Measurements from ENCODE around the gene WASF2. TPM values are rescaled to one million over a fixed set of nuclear protein-coding genes. Genes with fewer than 3 reads are reported as not detected.

WASF2 gene
- total RNA-seq, 2 experiments from 2014 or later: 109 to 110 TPM

DNA sequence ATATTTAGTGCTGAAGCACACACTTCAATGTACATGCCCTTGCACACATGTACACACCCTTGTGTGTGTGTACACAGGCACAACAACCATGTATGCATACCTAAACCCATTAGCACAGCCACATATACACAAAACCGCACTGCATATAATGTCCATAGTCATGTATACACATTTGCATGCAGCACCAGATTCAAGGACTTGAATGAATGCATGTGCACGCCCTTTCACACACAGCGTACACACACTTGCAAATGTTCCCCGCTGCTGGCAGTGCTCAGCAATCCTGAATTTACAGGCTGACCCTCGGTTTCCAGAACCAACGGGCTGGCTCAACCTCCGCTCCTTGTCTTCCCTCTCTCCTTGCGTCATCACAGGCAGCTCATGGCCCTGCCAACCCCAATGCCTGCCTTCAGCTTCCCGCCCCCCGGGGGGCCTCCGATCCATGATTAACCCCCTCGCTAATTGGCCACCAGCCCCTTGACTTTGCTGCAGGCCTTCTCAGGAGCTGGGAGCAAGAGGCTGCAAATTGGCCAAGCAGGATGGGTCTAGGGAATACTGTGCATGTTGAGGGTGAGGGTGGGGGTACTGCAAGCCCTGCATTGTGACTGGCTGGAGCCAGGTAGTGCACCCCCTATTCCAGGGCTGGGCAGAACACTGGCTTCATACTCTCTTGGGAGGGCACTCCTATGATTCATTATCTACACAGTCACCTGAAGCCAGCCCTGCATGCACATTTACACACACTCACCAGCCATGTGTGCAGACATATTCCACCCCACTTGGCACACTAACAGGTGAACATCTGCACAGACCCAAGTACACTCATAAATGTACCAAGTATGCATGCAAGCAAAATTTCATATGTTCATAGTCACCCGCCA lies 89.6 kb downstream of the WASF2 start:
- Mint-ChIP-seq H3K9me3 (no peaks in the 10 kb centered on the region), H3K4me1 (ENCODE audit: low read depth) (peaks cover 7% of the 10 kb centered on the region)
- POLR2A ChIA-PET: no interaction called here

DNA sequence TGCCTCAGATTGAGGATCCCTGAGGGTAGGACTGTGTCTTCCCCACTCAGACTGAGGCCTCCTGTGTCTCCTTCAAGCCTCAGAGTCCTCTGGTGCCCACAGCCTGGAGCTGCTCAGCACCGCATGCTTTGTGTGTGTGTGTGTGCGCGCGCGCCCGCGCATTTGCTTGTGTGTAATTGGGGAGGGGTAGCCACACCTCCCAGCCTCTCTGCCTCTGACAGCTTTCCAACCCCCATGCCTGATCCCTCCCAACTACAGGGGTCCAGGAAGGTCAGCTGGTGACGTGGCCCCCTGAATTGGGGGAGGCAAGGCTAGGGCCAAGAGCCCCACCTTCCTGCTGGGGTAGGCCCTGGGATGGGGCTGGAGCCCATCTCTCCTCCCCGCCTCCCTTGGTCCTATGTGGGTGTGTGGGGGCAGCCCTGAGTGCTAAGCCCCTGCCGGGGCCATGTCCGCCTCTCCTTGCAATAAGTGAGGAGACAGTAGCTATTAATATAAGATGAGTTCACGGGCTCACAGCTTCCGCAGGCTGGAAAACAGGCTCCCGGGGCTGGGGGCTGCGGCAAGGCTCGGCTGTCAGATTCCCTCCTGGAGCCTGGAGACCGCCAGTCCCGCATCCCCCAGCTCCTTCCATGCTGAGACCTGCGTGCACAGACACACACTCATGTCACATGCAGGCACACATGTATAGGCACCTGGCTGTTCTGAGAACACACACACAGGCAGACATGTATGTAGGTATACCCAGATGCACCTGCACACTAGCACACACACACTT lies 90.5 kb downstream of the WASF2 start:
- CTCF ChIA-PET: interaction anchor here (1.5 to 7.7 kb wide), 2 partner anchors 11 to 100 kb away, joined by 4 to 257 read pairs; no protein-coding TSS in a partner anchor
- intact Hi-C loops (cut with micrococcal nuclease): loop anchor here (5.0 to 10.0 kb wide), 2 partner anchors 123 to 305 kb away; no protein-coding TSS in a partner anchor
- H3K27me3 Mint-ChIP-seq: no peaks in the 10 kb centered on the region
- no peaks in the 10 kb centered on the region for H3K9me3 Mint-ChIP-seq
- DNase-seq: no peak
- no peak overlapping the region for H3K27ac Mint-ChIP-seq
- H3K4me3 Mint-ChIP-seq: no peak overlapping the region
- peaks cover 9% of the 10 kb centered on the region for H3K4me1 Mint-ChIP-seq (ENCODE audit: low read depth)
- no peaks in the 10 kb centered on the region for H3K36me3 Mint-ChIP-seq
- POLR2A ChIA-PET: no interaction called here

More for the DNA sequence above, 89.6 kb downstream of the WASF2 start:
- no peak for DNase-seq
- Mint-ChIP-seq H3K27me3 (no peaks in the 10 kb centered on the region), H3K27ac (no peak overlapping the region), H3K36me3 (no peaks in the 10 kb centered on the region), H3K4me3 (no peak overlapping the region)
- intact Hi-C loops (cut with micrococcal nuclease): loop anchor here (5.0 kb wide), 1 partner anchor 122 kb away; no protein-coding TSS in a partner anchor
- CTCF ChIA-PET: interaction anchor here (1.3 to 7.7 kb wide), 6 partner anchors 12 to 205 kb away, joined by 3 to 257 read pairs (median 5); no protein-coding TSS in a partner anchor

DNA sequence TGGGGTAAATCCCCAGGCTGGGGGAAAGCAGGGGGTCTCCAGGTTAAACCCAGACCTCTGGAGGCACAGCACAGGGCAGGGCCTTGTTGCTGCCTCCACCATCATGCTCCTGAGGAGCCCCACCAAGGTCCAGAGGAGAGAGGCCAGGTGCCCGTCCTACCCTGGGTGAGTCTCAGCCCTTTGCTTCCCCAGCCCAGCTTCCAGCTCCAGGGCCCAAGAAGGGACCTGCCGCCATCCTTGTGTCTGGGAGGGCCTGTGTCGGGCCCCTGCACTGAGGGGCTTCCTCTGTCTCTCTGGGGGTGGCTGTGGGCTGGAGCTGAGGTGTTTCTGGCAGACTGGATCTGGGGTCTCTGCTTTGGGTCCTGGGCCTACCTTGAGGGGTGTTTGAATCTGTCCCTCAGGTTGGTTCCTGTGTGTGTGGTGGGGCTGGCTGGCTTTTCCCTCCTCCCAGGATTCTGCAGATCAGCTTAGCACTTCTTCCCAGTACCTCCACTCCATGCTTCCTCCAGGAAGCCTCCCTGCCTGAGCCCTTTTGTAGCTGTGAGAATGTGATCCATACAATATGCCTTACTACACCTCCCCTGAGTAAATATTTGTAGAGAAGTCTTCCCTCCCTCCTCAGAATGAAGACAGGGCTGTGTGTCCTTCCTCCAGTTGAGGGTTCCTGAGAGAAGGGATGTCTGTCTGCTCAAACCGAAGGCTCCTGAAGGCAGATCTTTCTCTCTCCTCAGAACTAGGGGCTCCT lies 91.4 kb downstream of the WASF2 start:
- Mint-ChIP-seq H3K4me1 (ENCODE audit: low read depth) (peaks cover 6% of the 10 kb centered on the region), H3K27me3 (no peaks in the 10 kb centered on the region), H3K27ac (no peak overlapping the region), H3K36me3 (no peaks in the 10 kb centered on the region), H3K4me3 (no peak overlapping the region), H3K9me3 (no peaks in the 10 kb centered on the region)
- POLR2A ChIA-PET: interaction anchor here (1.6 kb wide), 1 partner anchor 125 kb away, joined by 5 read pairs; no protein-coding TSS in a partner anchor
- intact Hi-C loops (cut with micrococcal nuclease): loop anchor here (10.0 kb wide), 1 partner anchor 304 kb away; no protein-coding TSS in a partner anchor
- DNase-seq: no peak
- CTCF ChIA-PET: interaction anchor here (1.0 to 7.7 kb wide), 7 partner anchors 11 to 354 kb away, joined by 3 to 257 read pairs (median 4); partner anchors contain the start of gene AHDC1

DNA sequence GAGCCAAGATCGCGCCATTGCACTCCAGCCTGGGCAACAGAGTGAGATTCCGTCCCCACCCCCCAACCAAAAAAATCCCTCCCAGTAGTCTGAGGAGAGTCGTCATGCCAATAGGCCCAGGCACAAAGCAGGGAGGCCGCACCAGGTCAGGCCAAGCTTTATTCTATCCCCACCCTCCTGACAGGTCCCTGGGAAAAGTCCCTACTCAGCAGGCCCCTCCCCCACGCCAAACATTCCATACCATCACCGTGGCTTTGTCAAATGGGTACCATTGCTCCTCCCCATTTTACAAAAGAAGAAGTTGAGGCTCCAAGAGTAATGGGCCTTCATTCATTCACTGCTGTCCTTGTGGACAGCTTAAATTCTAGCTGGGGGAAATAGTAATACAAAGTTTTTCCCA lies 92.2 kb downstream of the WASF2 start:
- Mint-ChIP-seq H3K27me3 (no peaks in the 10 kb centered on the region), H3K27ac (no peak overlapping the region), H3K9me3 (no peaks in the 10 kb centered on the region), H3K36me3 (no peaks in the 10 kb centered on the region), H3K4me3 (no peak overlapping the region), H3K4me1 (ENCODE audit: low read depth) (peaks cover 4% of the 10 kb centered on the region)
- ChIA-PET POLR2A (interaction anchor here (1.6 kb wide), 1 partner anchor 126 kb away, joined by 5 read pairs; no protein-coding TSS in a partner anchor), CTCF (interaction anchor here (1.0 to 7.7 kb wide), 9 partner anchors 10 to 353 kb away, joined by 3 to 257 read pairs (median 5); partner anchors contain the start of gene AHDC1)
- intact Hi-C loops (cut with micrococcal nuclease): loop anchor here (10.0 kb wide), 1 partner anchor 303 kb away; no protein-coding TSS in a partner anchor
- DNase-seq: no peak

DNA sequence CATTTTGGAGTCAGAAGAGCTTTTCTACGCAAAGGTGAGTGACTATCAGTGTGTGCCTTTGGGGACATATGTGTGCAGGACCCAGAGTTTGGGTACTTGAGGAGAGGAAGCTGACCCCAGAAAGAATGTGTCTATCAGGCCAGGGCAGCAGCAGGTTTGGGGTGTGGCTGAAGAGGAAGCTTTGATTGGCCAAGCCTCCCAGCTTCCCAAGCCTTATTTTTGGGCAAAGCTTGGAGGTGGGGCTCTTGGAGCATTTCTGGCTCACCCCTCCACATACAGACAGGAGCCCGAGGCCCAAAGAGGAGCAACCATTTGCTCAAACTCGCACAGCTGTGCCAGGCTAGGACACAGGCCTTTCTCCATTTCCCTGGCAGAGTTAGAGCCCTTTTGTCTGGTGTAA lies 92.9 kb downstream of the WASF2 start:
- H3K27ac Mint-ChIP-seq: no peak overlapping the region
- intact Hi-C loops (cut with micrococcal nuclease): loop anchor here (10.0 kb wide), 1 partner anchor 302 kb away; no protein-coding TSS in a partner anchor
- peaks cover 6% of the 10 kb centered on the region for H3K4me1 Mint-ChIP-seq (ENCODE audit: low read depth)
- no peak overlapping the region for H3K4me3 Mint-ChIP-seq
- H3K36me3 Mint-ChIP-seq: no peaks in the 10 kb centered on the region
- ChIA-PET POLR2A (no interaction called here), CTCF (interaction anchor here (0.7 to 7.7 kb wide), 10 partner anchors 9 to 352 kb away, joined by 3 to 257 read pairs (median 4); partner anchors contain the start of gene AHDC1)
- H3K27me3 Mint-ChIP-seq: no peaks in the 10 kb centered on the region
- no peak for DNase-seq
- no peaks in the 10 kb centered on the region for H3K9me3 Mint-ChIP-seq

DNA sequence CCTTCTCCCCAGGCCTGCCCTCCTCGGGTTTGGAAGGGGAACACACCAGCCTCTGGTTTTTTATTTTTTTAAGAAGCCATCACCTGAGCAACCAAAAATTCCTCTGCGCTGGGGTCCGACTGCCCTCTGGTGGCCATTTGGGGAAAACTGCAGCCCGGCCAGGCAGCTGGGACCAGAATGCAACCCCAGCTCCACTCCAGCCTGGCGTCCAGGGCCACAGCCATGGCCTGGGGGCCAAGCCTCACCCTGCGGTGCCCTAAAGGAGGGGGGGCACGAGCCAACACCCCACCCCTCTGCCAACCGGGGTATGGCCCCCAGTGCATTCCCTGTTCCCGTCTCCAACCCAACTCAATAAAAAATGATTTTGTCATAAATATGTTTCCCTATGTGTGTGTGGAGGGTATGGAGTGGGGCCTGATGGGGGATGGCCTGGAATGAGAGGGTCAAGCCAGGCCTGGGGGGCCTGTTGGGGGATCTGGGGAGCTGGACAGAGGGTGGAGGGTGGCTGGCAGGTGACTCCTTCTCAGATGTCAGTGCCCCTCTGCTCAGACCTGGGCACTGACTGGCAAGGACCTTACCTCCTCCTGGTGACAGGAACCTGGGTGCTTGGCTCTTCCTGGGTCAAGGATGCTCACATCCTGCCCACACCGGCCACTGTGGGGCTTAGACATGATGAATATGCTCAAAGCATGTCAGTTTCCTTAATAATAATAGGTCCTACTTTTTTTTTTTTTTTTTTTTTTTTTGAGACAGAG lies 94.3 kb downstream of the WASF2 start:
- POLR2A ChIA-PET: interaction anchor here (0.7 to 1.2 kb wide), 2 partner anchors 94 to 246 kb away, joined by 3 to 4 read pairs; no protein-coding TSS in a partner anchor
- intact Hi-C loops (cut with micrococcal nuclease): loop anchor here (10.0 kb wide), 1 partner anchor 301 kb away; no protein-coding TSS in a partner anchor
- peaks cover 13% of the 10 kb centered on the region for H3K4me1 Mint-ChIP-seq (ENCODE audit: low read depth)
- no peaks in the 10 kb centered on the region for H3K9me3 Mint-ChIP-seq
- no peak overlapping the region for H3K4me3 Mint-ChIP-seq
- no peaks in the 10 kb centered on the region for H3K27me3 Mint-ChIP-seq
- CTCF ChIA-PET: interaction anchor here (0.5 to 7.7 kb wide), 43 partner anchors 8 to 1363 kb away, joined by 3 to 257 read pairs (median 4); partner anchors contain the start of genes AHDC1, CD164L2, MAP3K6 and SYTL1
- H3K36me3 Mint-ChIP-seq: no peaks in the 10 kb centered on the region
- no peak overlapping the region for H3K27ac Mint-ChIP-seq
- peak; percentile 89 for DNase-seq

DNA sequence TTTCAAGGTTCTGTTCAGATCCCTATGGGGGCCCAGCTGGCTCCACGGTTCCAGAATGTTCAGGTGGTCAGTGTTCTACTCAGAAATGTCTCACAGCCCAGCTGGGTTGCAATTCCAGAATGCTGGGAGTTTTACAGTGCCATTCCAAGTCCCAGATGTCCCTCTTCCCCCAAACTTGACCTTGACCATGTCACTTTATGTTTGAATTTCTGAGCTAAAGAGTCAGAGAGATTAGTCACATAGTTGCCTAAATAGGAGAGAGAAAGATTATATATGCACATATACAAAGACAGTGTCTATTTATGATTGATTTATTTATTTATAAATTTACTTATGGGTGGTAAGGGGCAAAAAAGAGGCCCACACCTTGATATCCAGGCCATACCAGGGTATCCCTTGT lies 95.0 kb downstream of the WASF2 start:
- Mint-ChIP-seq H3K4me3 (no peak overlapping the region), H3K4me1 (ENCODE audit: low read depth) (peaks cover 13% of the 10 kb centered on the region), H3K27me3 (no peaks in the 10 kb centered on the region), H3K36me3 (no peaks in the 10 kb centered on the region), H3K9me3 (no peaks in the 10 kb centered on the region), H3K27ac (no peak overlapping the region)
- intact Hi-C loops (cut with micrococcal nuclease): loop anchor here (10.0 kb wide), 1 partner anchor 300 kb away; no protein-coding TSS in a partner anchor
- POLR2A ChIA-PET: interaction anchor here (1.2 kb wide), 1 partner anchor 246 kb away, joined by 3 read pairs; no protein-coding TSS in a partner anchor
- CTCF ChIA-PET: interaction anchor here (0.5 to 7.7 kb wide), 42 partner anchors 8 to 401 kb away, joined by 3 to 257 read pairs (median 4); partner anchors contain the start of genes AHDC1, MAP3K6, SYTL1 and TRNP1
- DNase-seq: no peak

DNA sequence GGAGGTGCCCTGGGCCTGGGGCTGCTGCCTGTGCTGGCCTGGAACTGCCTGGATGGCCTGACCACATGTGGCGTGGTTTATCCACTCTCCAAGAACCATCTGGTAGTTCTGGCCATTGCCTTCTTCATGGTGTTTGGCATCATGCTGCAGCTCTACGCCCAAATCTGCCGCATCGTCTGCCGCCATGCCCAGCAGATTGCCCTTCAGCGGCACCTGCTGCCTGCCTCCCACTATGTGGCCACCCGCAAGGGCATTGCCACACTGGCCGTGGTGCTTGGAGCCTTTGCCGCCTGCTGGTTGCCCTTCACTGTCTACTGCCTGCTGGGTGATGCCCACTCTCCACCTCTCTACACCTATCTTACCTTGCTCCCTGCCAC lies 95.7 kb downstream of the WASF2 start:
- H3K27ac Mint-ChIP-seq: no peak overlapping the region
- peaks cover 13% of the 10 kb centered on the region for H3K4me1 Mint-ChIP-seq (ENCODE audit: low read depth)
- intact Hi-C loops (cut with micrococcal nuclease): loop anchor here (10.0 kb wide), 1 partner anchor 299 kb away; no protein-coding TSS in a partner anchor
- H3K27me3 Mint-ChIP-seq: no peaks in the 10 kb centered on the region
- no peak overlapping the region for H3K4me3 Mint-ChIP-seq
- H3K36me3 Mint-ChIP-seq: no peaks in the 10 kb centered on the region
- ChIA-PET CTCF (interaction anchor here (0.7 to 7.7 kb wide), 30 partner anchors 8 to 348 kb away, joined by 3 to 257 read pairs (median 5); partner anchors contain the start of genes AHDC1, MAP3K6, SYTL1 and WASF2), POLR2A (interaction anchor here (1.2 kb wide), 1 partner anchor 247 kb away, joined by 3 read pairs; no protein-coding TSS in a partner anchor)
- DNase-seq: no peak
- H3K9me3 Mint-ChIP-seq: no peaks in the 10 kb centered on the region

DNA sequence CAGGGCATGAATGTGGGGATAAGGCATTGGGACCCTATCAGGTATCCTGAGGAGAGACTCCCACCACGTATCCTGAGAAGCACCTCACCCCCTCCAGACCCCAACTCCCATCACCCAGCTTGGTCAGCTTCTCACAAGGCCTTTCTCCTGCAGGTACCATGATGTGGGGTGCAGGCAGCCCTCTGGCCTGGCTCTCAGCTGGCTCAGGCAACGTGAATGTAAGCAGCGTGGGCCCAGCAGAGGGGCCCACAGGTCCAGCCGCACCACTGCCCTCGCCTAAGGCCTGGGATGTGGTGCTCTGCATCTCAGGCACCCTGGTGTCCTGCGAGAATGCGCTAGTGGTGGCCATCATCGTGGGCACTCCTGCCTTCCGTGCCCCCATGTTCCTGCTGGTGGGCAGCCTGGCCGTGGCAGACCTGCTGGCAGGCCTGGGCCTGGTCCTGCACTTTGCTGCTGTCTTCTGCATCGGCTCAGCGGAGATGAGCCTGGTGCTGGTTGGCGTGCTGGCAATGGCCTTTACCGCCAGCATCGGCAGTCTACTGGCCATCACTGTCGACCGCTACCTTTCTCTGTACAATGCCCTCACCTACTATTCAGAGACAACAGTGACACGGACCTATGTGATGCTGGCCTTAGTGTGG lies 96.2 kb downstream of the WASF2 start:
- peak overlapping the region; percentile 78 for H3K4me3 Mint-ChIP-seq
- intact Hi-C loops (cut with micrococcal nuclease): loop anchor here (2.0 to 10.0 kb wide), 4 partner anchors 61 to 299 kb away; partner anchors contain the start of gene AHDC1
- H3K27me3 Mint-ChIP-seq: no peaks in the 10 kb centered on the region
- CTCF ChIA-PET: interaction anchor here (0.7 to 7.7 kb wide), 10 partner anchors 27 to 348 kb away, joined by 3 to 257 read pairs (median 9); partner anchors contain the start of genes AHDC1 and SYTL1
- no peak overlapping the region for H3K27ac Mint-ChIP-seq
- H3K9me3 Mint-ChIP-seq: no peaks in the 10 kb centered on the region
- H3K36me3 Mint-ChIP-seq: no peaks in the 10 kb centered on the region
- DNase-seq: no peak
- POLR2A ChIA-PET: interaction anchor here (1.2 kb wide), 1 partner anchor 248 kb away, joined by 3 read pairs; no protein-coding TSS in a partner anchor
- H3K4me1 Mint-ChIP-seq (ENCODE audit: low read depth): peaks cover 13% of the 10 kb centered on the region

All from activated CD4-positive, alpha-beta memory T cell treated with anti-CD3 and anti-CD28 coated beads for 36 hours (primary cell).